ENCODE data around the gene PCDHA1.

DNA sequence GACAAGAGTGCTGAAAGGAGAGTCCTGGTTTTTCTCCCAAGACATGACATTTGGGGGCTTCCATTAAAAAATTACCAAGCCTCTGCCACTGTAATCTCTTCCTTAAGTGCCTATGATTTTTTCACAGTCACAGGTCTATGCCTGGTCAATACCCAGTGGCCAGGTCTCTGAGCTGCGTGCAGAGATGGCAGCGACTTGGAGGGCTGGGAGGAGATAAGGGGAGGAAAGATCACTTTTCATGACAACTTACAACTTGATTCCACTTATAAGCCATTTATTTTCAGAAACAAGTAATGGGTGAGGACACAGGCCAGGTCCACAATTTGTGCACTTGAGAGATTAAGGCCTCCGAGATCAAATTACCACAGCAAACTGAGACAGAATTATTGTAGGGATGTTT, 178.4 kb downstream of the PCDHA1 start:
- TF ChIP-seq, protein P1, sequence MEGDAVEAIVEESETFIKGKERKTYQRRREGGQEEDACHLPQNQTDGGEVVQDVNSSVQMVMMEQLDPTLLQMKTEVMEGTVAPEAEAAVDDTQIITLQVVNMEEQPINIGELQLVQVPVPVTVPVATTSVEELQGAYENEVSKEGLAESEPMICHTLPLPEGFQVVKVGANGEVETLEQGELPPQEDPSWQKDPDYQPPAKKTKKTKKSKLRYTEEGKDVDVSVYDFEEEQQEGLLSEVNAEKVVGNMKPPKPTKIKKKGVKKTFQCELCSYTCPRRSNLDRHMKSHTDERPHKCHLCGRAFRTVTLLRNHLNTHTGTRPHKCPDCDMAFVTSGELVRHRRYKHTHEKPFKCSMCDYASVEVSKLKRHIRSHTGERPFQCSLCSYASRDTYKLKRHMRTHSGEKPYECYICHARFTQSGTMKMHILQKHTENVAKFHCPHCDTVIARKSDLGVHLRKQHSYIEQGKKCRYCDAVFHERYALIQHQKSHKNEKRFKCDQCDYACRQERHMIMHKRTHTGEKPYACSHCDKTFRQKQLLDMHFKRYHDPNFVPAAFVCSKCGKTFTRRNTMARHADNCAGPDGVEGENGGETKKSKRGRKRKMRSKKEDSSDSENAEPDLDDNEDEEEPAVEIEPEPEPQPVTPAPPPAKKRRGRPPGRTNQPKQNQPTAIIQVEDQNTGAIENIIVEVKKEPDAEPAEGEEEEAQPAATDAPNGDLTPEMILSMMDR (IDR thresholded peaks at IDR 0.05; ENCODE audit: extremely low read depth in 1 of 2, insufficient read depth in 1 of 2, low read depth in 1 of 2, low read length in 2 of 2), result no peak
- TF ChIP-seq FOS (IDR thresholded peaks at IDR 0.05; ENCODE audit: borderline replicate concordance, insufficient read depth, low read length) (no peak), EZH2 (IDR thresholded peaks at IDR 0.05; ENCODE audit: borderline replicate concordance, low read depth, low read length, severe bottlenecking) (no peak), POLR2A (IDR thresholded peaks at IDR 0.05; ENCODE audit: low read depth, low read length) (no peak)
